H9 (cell line): ENCODE data around the gene WNT9A. TPM values are rescaled to one million over a fixed set of nuclear protein-coding genes. Genes with fewer than 3 reads are reported as not detected.

ENCODE experiments used
- DNase-seq: peaks from one replicate; pipeline ENCODE4 v3.0.0-alpha.2; 2017
- H2AFZ ChIP-seq: one replicate; pipeline ENCODE4 v1.6.1; 2013; ENCODE audit warnings: mild to moderate bottlenecking, low read length, control low read depth, moderate library complexity
- H2AK5ac ChIP-seq: 2 replicates; pipeline ENCODE4 v1.6.1; 2013; ENCODE audit warnings: low read length, control low read depth, mixed read lengths; ENCODE audit not compliant: insufficient read length
- H2BK120ac ChIP-seq: one replicate; pipeline ENCODE4 v1.6.1; 2013; ENCODE audit warnings: low read depth, mild to moderate bottlenecking, low read length, control low read depth, inconsistent platforms; ENCODE audit not compliant: poor library complexity, severe bottlenecking
- H2BK12ac ChIP-seq: 2 replicates; pipeline ENCODE4 v1.6.1; 2013; ENCODE audit warnings: low read length, control low read depth, mixed read lengths, low read depth; ENCODE audit not compliant: insufficient read length
- H2BK15ac ChIP-seq: 2 replicates; pipeline ENCODE4 v1.6.1; 2013; ENCODE audit warnings: low read depth, low read length, control low read depth
- H2BK20ac ChIP-seq: one replicate; pipeline ENCODE4 v1.6.1; 2013; ENCODE audit warnings: low read depth, mild to moderate bottlenecking, low read length, control low read depth, inconsistent platforms; ENCODE audit not compliant: poor library complexity, severe bottlenecking
- H2BK5ac ChIP-seq: 2 replicates; pipeline ENCODE4 v1.6.1; 2013; ENCODE audit warnings: low read length, control low read depth, mixed read lengths; ENCODE audit not compliant: insufficient read length
- H3K14ac ChIP-seq: 2 replicates; pipeline ENCODE4 v1.6.1; 2013; ENCODE audit warnings: low read length, control low read depth; ENCODE audit not compliant: insufficient read depth
- H3K18ac ChIP-seq: 2 replicates; pipeline ENCODE4 v1.6.1; 2013; ENCODE audit warnings: low read depth, mild to moderate bottlenecking, mixed read lengths, low read length, control low read depth; ENCODE audit not compliant: insufficient read length
- H3K23ac ChIP-seq: 2 replicates; pipeline ENCODE4 v1.6.1; 2013; ENCODE audit warnings: low read length, control low read depth, mixed read lengths, low read depth; ENCODE audit not compliant: insufficient read length
- H3K23me2 ChIP-seq: 2 replicates; pipeline ENCODE4 v1.6.1; 2013; ENCODE audit warnings: low read depth, mild to moderate bottlenecking, mixed read lengths, low read length, control low read depth; ENCODE audit not compliant: insufficient read length, poor library complexity, severe bottlenecking
- H3K27ac ChIP-seq: 2 replicates; pipeline ENCODE4 v1.5.1; 2013; ENCODE audit warnings: low read length, control low read depth, mixed read lengths, low read depth; ENCODE audit not compliant: insufficient read length
- H3K27me3 ChIP-seq: 2 replicates; pipeline ENCODE4 v1.6.1; 2013; ENCODE audit warnings: low read length, control low read depth, inconsistent platforms; ENCODE audit not compliant: insufficient read depth
- H3K4ac ChIP-seq: 2 replicates; pipeline ENCODE4 v1.6.1; 2013; ENCODE audit warnings: low read depth, mild to moderate bottlenecking, control low read depth, inconsistent platforms, low read length, moderate library complexity
- H3K4me1 ChIP-seq: 2 replicates; pipeline ENCODE4 v1.6.1; 2013; ENCODE audit warnings: low read length, control low read depth, inconsistent platforms; ENCODE audit not compliant: insufficient read depth
- H3K4me2 ChIP-seq: 2 replicates; pipeline ENCODE4 v1.6.1; 2013; ENCODE audit warnings: low read length, control low read depth, mixed read lengths; ENCODE audit not compliant: insufficient read length, insufficient read depth
- H3K56ac ChIP-seq: 2 replicates; pipeline ENCODE4 v1.6.1; 2013; ENCODE audit warnings: low read depth, mild to moderate bottlenecking, mixed read lengths, low read length, control low read depth; ENCODE audit not compliant: insufficient read length
- H3K79me1 ChIP-seq: 2 replicates; pipeline ENCODE4 v1.6.1; 2013; ENCODE audit warnings: low read depth, mild to moderate bottlenecking, moderate library complexity, low read length, control low read depth, inconsistent platforms; ENCODE audit not compliant: insufficient read depth, poor library complexity, severe bottlenecking
- H3K79me2 ChIP-seq: 2 replicates; pipeline ENCODE4 v1.6.1; 2013; ENCODE audit warnings: low read length, control low read depth, inconsistent platforms; ENCODE audit not compliant: insufficient read depth
- H3K9ac ChIP-seq: 2 replicates; pipeline ENCODE4 v1.6.1; 2013; ENCODE audit warnings: low read length, control low read depth, mixed read lengths; ENCODE audit not compliant: insufficient read length; ENCODE audit errors: extremely low read depth
- H3K9me3 ChIP-seq: one replicate; pipeline ENCODE4 v1.6.1; 2013; ENCODE audit warnings: low read depth, low read length, inconsistent platforms; ENCODE audit not compliant: control insufficient read depth
- H3T11ph ChIP-seq: one replicate; pipeline ENCODE4 v1.6.1; 2013; ENCODE audit warnings: mild to moderate bottlenecking, low read length, control low read depth, inconsistent platforms
- H4K20me1 ChIP-seq: one replicate; pipeline ENCODE4 v1.6.1; 2013; ENCODE audit not compliant: control insufficient read depth, insufficient read length, insufficient read depth
- H4K5ac ChIP-seq: 2 replicates; pipeline ENCODE4 v1.6.1; 2013; ENCODE audit warnings: low read depth, mild to moderate bottlenecking, mixed read lengths, low read length, control low read depth; ENCODE audit not compliant: insufficient read length
- H4K8ac ChIP-seq: replicated peaks from 2 replicates; pipeline ENCODE4 v1.6.1; 2013; ENCODE audit warnings: low read length, control low read depth, mixed read lengths, low read depth; ENCODE audit not compliant: insufficient read length
- H4K91ac ChIP-seq: 2 replicates; pipeline ENCODE4 v1.6.1; 2013; ENCODE audit warnings: low read depth, mild to moderate bottlenecking, moderate library complexity, mixed read lengths, low read length, control low read depth; ENCODE audit not compliant: insufficient read length
- H3K27ac Mint-ChIP-seq, 3 experiments: 2 replicates in 2 of 3; 3 replicates in 1 of 3; pipeline ENCODE4 v1.8.0; 2020 to 2021; ENCODE audit warnings: mixed read lengths in 3 of 3, mild to moderate bottlenecking in 1 of 3, moderate library complexity in 1 of 3
- H3K27me3 Mint-ChIP-seq: 2 replicates; pipeline ENCODE4 v1.8.0; 2021; ENCODE audit warnings: low read depth, mild to moderate bottlenecking, moderate library complexity, mixed read lengths
- H3K36me3 Mint-ChIP-seq, 3 experiments: 2 replicates in 2 of 3; 3 replicates in 1 of 3; pipeline ENCODE4 v1.8.0; 2020 to 2021; ENCODE audit warnings: low read depth in 3 of 3, mixed read lengths in 3 of 3; ENCODE audit not compliant: insufficient read depth in 1 of 3
- H3K4me1 Mint-ChIP-seq, 2 experiments: 2 replicates each; pipeline ENCODE4 v1.8.0; 2020; ENCODE audit warnings: mixed read lengths in 2 of 2
- H3K4me3 Mint-ChIP-seq, 2 experiments: 2 replicates in 1 of 2; 3 replicates in 1 of 2; pipeline ENCODE4 v1.8.0; 2020 to 2021; ENCODE audit warnings: mild to moderate bottlenecking in 2 of 2, mixed read lengths in 2 of 2, moderate library complexity in 1 of 2
- H3K9me3 Mint-ChIP-seq, 2 experiments: 2 replicates in 1 of 2; 3 replicates in 1 of 2; pipeline ENCODE4 v1.8.0; 2020; ENCODE audit warnings: mild to moderate bottlenecking in 2 of 2, mixed read lengths in 2 of 2, moderate library complexity in 1 of 2
- WGBS: extraction: QIAGEN DNeasy Blood & Tissue Kit; methylation state at CpG from one replicate; pipeline ENCODE4 v1.1.7; 2013; ENCODE audit warnings: missing lambda C conversion rate, low lambda C conversion rate, mixed read lengths; ENCODE audit not compliant: insufficient read length; ENCODE audit errors: extremely low coverage; 5-methylcytosine and 5-hydroxymethylcytosine counted together
- total RNA-seq: library from RNA; stranded (reverse); gene quantifications from 2 replicates; pipeline ENCODE4 v1.2.1, GENCODE V29; 2021
- TF ChIP-seq, protein P1 (sequence below): fragments of 200-600 bp; sonication (generic); conservative IDR thresholded peaks from 3 replicates; pipeline ENCODE4 v1.8.0; 2021; ENCODE audit warnings: antibody characterized with exemption, mild to moderate bottlenecking

Gene WNT9A
- total RNA-seq, 1 experiment from 2014 or later = 0.77 TPM

DNA sequence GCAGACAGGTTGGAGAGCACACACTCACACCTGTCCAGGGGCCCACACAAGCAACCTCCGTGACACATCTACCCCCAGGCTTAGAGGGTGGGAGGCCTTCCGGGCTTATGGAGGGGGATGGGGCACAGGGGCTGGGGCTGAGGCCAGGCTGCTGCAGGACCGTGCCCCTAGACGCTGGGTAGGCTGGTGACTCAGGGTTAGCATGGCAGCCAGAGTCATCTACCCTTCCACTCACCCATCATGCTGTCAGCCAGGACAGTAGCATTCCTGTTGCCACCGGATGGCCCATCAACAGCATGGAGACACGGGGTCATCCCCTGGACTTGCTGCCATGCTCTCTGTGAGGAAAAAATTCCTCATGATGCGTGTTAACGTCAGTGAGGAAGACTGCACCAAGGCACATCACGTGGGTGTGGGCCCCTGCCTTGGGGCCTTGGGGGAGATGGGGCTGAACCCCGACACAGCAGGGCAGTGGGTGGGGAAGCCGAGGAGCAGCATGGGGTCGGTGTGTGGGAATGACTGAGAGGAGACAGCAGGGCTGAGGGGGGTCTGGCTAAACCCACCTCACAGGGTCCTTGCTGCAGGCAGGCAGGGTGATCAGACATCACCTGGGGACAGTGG lies 52.8 kb downstream of the WNT9A start:
- H3K9me3 ChIP-seq = no peaks in the 10 kb centered on the region
- H2AK5ac ChIP-seq = no peak overlapping the region
- no CpG with 5 or more reads among the region's 12 CpGs for WGBS
- H4K8ac ChIP-seq = no peak overlapping the region
- no peak overlapping the region for H3K27ac ChIP-seq
- no peaks in the 10 kb centered on the region for H3K79me2 ChIP-seq
- no peak overlapping the region for H3K14ac ChIP-seq
- no peak overlapping the region for H3K23ac ChIP-seq
- H4K91ac ChIP-seq = no peak overlapping the region
- no peak overlapping the region for H2BK120ac ChIP-seq
- H2BK15ac ChIP-seq = no peak overlapping the region
- H3K4ac ChIP-seq = no peak overlapping the region
- Mint-ChIP-seq H3K9me3 (no peaks in the 10 kb centered on the region), H3K27me3 (no peaks in the 10 kb centered on the region), H3K36me3 (no peaks in the 10 kb centered on the region; a peak in 1 of 7 replicates), H3K4me3 (no peak overlapping the region), H3K4me1 (peaks cover 8 to 20% of the 10 kb centered on the region in 2 experiments), H3K27ac (peak overlapping the region in 2 of 3 experiments; percentile 22 to 49; a peak in 2 of 7 replicates)
- DNase-seq = peak; percentile 16
- TF ChIP-seq, protein P1, sequence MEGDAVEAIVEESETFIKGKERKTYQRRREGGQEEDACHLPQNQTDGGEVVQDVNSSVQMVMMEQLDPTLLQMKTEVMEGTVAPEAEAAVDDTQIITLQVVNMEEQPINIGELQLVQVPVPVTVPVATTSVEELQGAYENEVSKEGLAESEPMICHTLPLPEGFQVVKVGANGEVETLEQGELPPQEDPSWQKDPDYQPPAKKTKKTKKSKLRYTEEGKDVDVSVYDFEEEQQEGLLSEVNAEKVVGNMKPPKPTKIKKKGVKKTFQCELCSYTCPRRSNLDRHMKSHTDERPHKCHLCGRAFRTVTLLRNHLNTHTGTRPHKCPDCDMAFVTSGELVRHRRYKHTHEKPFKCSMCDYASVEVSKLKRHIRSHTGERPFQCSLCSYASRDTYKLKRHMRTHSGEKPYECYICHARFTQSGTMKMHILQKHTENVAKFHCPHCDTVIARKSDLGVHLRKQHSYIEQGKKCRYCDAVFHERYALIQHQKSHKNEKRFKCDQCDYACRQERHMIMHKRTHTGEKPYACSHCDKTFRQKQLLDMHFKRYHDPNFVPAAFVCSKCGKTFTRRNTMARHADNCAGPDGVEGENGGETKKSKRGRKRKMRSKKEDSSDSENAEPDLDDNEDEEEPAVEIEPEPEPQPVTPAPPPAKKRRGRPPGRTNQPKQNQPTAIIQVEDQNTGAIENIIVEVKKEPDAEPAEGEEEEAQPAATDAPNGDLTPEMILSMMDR = no peak
- no peaks in the 10 kb centered on the region for H3K23me2 ChIP-seq
- no peaks in the 10 kb centered on the region for H3K4me1 ChIP-seq
- no peak overlapping the region for H3K56ac ChIP-seq
- H3K79me1 ChIP-seq = no peaks in the 10 kb centered on the region
- no peak overlapping the region for H4K5ac ChIP-seq
- no peak overlapping the region for H2AFZ ChIP-seq
- no peak overlapping the region for H3K4me2 ChIP-seq
- H2BK12ac ChIP-seq = no peak overlapping the region
- no peak overlapping the region for H3K9ac ChIP-seq
- no peak overlapping the region for H3K18ac ChIP-seq
- H4K20me1 ChIP-seq = no peaks in the 10 kb centered on the region
- H2BK5ac ChIP-seq = no peak overlapping the region
- no peak overlapping the region for H3T11ph ChIP-seq
- H3K27me3 ChIP-seq = no peaks in the 10 kb centered on the region
- no peak overlapping the region for H2BK20ac ChIP-seq
